CD4-positive, alpha-beta T cell (primary cell): ENCODE data around the gene MRPL43. TPM values are rescaled to one million over a fixed set of nuclear protein-coding genes. Genes with fewer than 3 reads are reported as not detected.

ENCODE experiments used
- ATAC-seq: fragments of 200-7000 bp; cut with Tn5 transposase; one replicate; pipeline ENCODE4 v1.10.0; 2022; ENCODE audit warnings: mild to moderate bottlenecking; ENCODE audit not compliant: poor library complexity
- CTCF ChIA-PET: fragments of 350-600 bp; sonication (Branson Sonifier 250); formaldehyde crosslinking; loops from one replicate; lab custom pipeline; 2021; ENCODE audit warnings: antibody characterized with exemption, inconsistent platforms; lab: Charles Lee
- POLR2A ChIA-PET: fragments of 350-600 bp; sonication (Branson Sonifier 250); formaldehyde crosslinking; loops from one replicate; lab custom pipeline; 2021; ENCODE audit warnings: antibody characterized with exemption, inconsistent platforms; lab: Charles Lee
- DNase-seq, 14 experiments: peaks; one replicate each; pipeline ENCODE4 v3.0.0-alpha.2; 2013 to 2020; ENCODE audit warnings: mixed read lengths in 2 of 14
- H3K27ac ChIP-seq, 2 donors: one replicate each; pipeline versions ENCODE4 v1.5.1 to v1.7.0; 2013; ENCODE audit warnings: low read length in 2 of 2, low read depth in 1 of 2, mild to moderate bottlenecking in 1 of 2
- H3K27me3 ChIP-seq, 2 experiments: 1 replicate in 1 of 2; 2 replicates in 1 of 2; pipeline versions ENCODE4 v1.6.1 to v1.7.0; 2013; ENCODE audit warnings: low read length in 2 of 2, control low read depth in 1 of 2, mild to moderate bottlenecking in 1 of 2, moderate library complexity in 1 of 2; ENCODE audit not compliant: insufficient read depth in 2 of 2, control insufficient read depth in 1 of 2
- H3K36me3 ChIP-seq: one replicate; pipeline ENCODE4 v1.6.1; 2013; ENCODE audit warnings: low read length, control low read depth; ENCODE audit not compliant: insufficient read depth
- H3K4me1 ChIP-seq: one replicate; pipeline ENCODE4 v1.6.1; 2013; ENCODE audit warnings: low read length, control low read depth; ENCODE audit not compliant: insufficient read depth
- H3K4me3 ChIP-seq: one replicate; pipeline ENCODE4 v1.5.1; 2013; ENCODE audit warnings: mild to moderate bottlenecking, low read length, moderate library complexity
- H3K9me3 ChIP-seq, 2 experiments: 1 replicate in 1 of 2; 2 replicates in 1 of 2; pipeline versions ENCODE4 v1.6.1 to v1.7.0; 2013; ENCODE audit warnings: low read length in 2 of 2, mild to moderate bottlenecking in 2 of 2, control low read depth in 1 of 2, moderate library complexity in 1 of 2; ENCODE audit not compliant: control insufficient read depth in 1 of 2, insufficient read depth in 1 of 2
- H3K27ac Mint-ChIP-seq: one replicate; pipeline ENCODE4 v1.8.0; 2020; ENCODE audit warnings: mixed read lengths
- H3K27me3 Mint-ChIP-seq: one replicate; pipeline ENCODE4 v1.8.0; 2021; ENCODE audit warnings: mixed read lengths
- H3K36me3 Mint-ChIP-seq: one replicate; pipeline ENCODE4 v1.8.0; 2021; ENCODE audit warnings: low read depth, mixed read lengths
- H3K4me1 Mint-ChIP-seq: one replicate; pipeline ENCODE4 v1.8.0; 2021; ENCODE audit warnings: low read depth, mixed read lengths
- H3K4me3 Mint-ChIP-seq: one replicate; pipeline ENCODE4 v1.8.0; 2020; ENCODE audit warnings: mild to moderate bottlenecking, mixed read lengths
- H3K9me3 Mint-ChIP-seq: one replicate; pipeline ENCODE4 v1.8.0; 2020; ENCODE audit warnings: mixed read lengths
- intact Hi-C, 2 experiments: fragments of 100-400 bp; cut with DNase I in 1 of 2; cut with micrococcal nuclease in 1 of 2; formaldehyde crosslinking; loops; one replicate each; pipeline versions ENCODE4 v1.15.1 to v1.9.0; 2023 to 2025; cut with DNase I, micrococcal nuclease
- total RNA-seq, 174 experiments: library from RNA in 2 of 174; stranded (reverse) in 2 of 174; gene quantifications; one replicate each; pipeline ENCODE4 v1.2.3 and lab custom pipeline; 2021 to 2026
- TF ChIP-seq, protein P1 (sequence below): fragments of 200-600 bp; IDR thresholded peaks from one replicate; pipeline ENCODE4 v1.8.0; 2022; ENCODE audit warnings: antibody characterized with exemption, mild to moderate bottlenecking

The MRPL43 gene
- total RNA-seq, 2 experiments from 2014 or later: 28.5 to 31.0 TPM

DNA sequence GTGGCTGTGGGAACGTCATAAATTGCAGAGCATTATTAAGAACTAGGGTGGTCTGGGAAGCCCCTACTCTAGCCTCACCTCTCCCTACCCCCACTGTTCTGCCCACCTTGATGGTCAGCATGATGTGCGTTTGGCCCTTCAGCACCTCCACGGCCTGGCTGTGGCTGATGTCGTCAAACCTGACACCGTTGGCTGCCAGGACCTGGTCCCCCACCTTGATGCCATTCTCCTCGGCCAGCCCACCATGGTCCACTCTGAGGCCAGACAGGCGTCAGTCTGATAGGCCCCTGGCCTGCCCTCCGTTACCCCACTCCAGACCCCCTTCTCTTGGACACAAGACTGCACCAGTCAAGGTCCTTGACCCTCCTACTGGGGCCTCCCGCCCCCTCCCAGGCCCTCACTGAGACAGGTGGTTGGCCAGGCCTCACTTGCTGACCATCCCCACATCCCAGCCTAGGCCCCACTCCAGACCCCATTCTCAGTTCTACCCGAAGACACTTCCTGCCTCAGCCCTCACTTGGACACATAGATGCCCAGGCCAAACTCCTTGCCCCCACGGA is 34.5 kb upstream of the MRPL43 start:
- Mint-ChIP-seq H3K36me3 (no peaks in the 10 kb centered on the region), H3K4me3 (no peak overlapping the region), H3K27me3 (peaks cover 45% of the 10 kb centered on the region), H3K9me3 (no peaks in the 10 kb centered on the region), H3K27ac (no peak overlapping the region), H3K4me1 (peaks cover 4% of the 10 kb centered on the region)
- H3K9me3 ChIP-seq: no peaks in the 10 kb centered on the region
- DNase-seq: no peak
- no peak overlapping the region for H3K4me3 ChIP-seq
- peaks cover 25 to 26% of the 10 kb centered on the region in 2 experiments for H3K27me3 ChIP-seq
- H3K36me3 ChIP-seq: no peaks in the 10 kb centered on the region
- no peak overlapping the region for H3K27ac ChIP-seq
- TF ChIP-seq, protein P1, sequence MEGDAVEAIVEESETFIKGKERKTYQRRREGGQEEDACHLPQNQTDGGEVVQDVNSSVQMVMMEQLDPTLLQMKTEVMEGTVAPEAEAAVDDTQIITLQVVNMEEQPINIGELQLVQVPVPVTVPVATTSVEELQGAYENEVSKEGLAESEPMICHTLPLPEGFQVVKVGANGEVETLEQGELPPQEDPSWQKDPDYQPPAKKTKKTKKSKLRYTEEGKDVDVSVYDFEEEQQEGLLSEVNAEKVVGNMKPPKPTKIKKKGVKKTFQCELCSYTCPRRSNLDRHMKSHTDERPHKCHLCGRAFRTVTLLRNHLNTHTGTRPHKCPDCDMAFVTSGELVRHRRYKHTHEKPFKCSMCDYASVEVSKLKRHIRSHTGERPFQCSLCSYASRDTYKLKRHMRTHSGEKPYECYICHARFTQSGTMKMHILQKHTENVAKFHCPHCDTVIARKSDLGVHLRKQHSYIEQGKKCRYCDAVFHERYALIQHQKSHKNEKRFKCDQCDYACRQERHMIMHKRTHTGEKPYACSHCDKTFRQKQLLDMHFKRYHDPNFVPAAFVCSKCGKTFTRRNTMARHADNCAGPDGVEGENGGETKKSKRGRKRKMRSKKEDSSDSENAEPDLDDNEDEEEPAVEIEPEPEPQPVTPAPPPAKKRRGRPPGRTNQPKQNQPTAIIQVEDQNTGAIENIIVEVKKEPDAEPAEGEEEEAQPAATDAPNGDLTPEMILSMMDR: no peak
- no peak for ATAC-seq
- ChIA-PET POLR2A (no interaction called here), CTCF (no interaction called here)
- intact Hi-C loops: no loop called here
- H3K4me1 ChIP-seq: peaks cover 13% of the 10 kb centered on the region

DNA sequence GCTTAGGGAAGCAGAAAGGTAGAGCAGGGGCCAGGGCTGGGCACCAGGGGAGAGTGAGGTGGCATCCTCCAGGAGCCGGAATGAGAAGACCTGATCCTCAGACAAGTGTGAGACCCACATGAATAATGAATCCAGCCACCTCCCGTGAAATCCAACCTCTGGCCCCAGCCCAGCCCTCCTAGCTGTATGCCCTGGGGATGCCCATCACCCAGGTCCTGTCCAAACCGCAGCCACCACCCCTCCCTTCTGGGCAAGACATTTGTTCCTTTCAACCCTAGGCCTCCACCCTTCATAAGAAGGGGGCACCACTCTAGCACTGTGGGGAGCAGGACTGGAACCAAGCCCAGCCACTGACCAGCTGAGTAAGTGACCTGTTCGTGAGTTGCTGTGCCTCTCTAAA is 33.9 kb upstream of the MRPL43 start:
- no peaks in the 10 kb centered on the region for H3K9me3 Mint-ChIP-seq
- intact Hi-C loops: no loop called here
- no peak overlapping the region for H3K27ac Mint-ChIP-seq
- H3K4me3 ChIP-seq: no peak overlapping the region
- no peaks in the 10 kb centered on the region for H3K9me3 ChIP-seq
- ChIA-PET POLR2A (no interaction called here), CTCF (no interaction called here)
- TF ChIP-seq, protein P1: no peak
- no peak overlapping the region for H3K4me3 Mint-ChIP-seq
- peaks cover 4% of the 10 kb centered on the region for H3K4me1 Mint-ChIP-seq
- no peak for DNase-seq
- H3K4me1 ChIP-seq: peaks cover 13% of the 10 kb centered on the region
- H3K27me3 ChIP-seq: peaks cover 30% of the 10 kb centered on the region in 2 experiments
- H3K36me3 Mint-ChIP-seq: no peaks in the 10 kb centered on the region
- no peak for ATAC-seq
- no peak overlapping the region for H3K27ac ChIP-seq
- H3K36me3 ChIP-seq: no peaks in the 10 kb centered on the region
- peaks cover 51% of the 10 kb centered on the region for H3K27me3 Mint-ChIP-seq

DNA sequence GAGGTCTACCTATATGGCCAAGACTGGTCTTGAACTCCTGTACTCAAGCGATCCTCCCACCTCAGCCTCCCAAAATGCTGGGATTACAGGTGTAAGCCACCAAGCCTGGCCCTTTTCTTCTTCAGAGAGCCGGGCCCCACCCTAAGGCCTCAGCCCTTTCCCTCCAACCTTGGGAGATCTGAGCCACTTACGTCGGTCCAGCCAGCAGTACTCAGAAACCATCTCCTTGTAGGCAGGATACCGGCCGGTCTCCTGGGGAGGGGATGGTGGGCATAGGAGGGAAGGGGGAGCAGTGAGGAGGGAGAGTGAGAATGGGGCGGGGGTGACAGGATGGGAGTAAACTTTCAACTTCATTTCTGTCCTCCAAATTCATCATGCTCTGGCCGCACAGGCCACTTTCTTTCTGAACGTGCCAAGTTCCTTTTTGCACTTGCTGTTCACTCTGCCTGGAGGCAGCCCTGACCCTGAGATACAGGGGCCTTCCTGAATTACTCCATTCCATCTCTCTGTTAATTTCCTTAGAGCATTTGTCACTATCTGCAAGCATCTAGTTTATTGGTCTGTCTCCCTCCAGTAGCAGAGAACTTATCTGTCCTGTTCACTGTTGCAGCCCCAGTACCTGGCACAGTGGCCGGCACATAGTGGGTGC is 33.3 kb upstream of the MRPL43 start:
- POLR2A ChIA-PET: no interaction called here
- H3K36me3 Mint-ChIP-seq: no peaks in the 10 kb centered on the region
- no peak overlapping the region for H3K4me3 ChIP-seq
- CTCF ChIA-PET: no interaction called here
- no peaks in the 10 kb centered on the region for H3K36me3 ChIP-seq
- H3K27me3 ChIP-seq: peaks cover 36 to 37% of the 10 kb centered on the region in 2 experiments
- peaks cover 55% of the 10 kb centered on the region for H3K27me3 Mint-ChIP-seq
- H3K27ac Mint-ChIP-seq: no peak overlapping the region
- intact Hi-C loops: no loop called here
- peaks cover 4% of the 10 kb centered on the region for H3K4me1 Mint-ChIP-seq
- H3K4me3 Mint-ChIP-seq: no peak overlapping the region
- H3K9me3 Mint-ChIP-seq: no peaks in the 10 kb centered on the region
- DNase-seq (no peak), ATAC-seq (no peak)
- no peak overlapping the region for H3K27ac ChIP-seq
- H3K9me3 ChIP-seq: no peaks in the 10 kb centered on the region
- TF ChIP-seq, protein P1: no peak
- H3K4me1 ChIP-seq: peaks cover 13% of the 10 kb centered on the region
